Esophagus (tissue), 2 donors: ENCODE data around the gene TMEM253. TPM values are rescaled to one million over a fixed set of nuclear protein-coding genes. Genes with fewer than 3 reads are reported as not detected.

Experiments
- H3K27ac ChIP-seq, 2 donors: one replicate each; pipeline ENCODE4 v1.5.1; 2013; ENCODE audit warnings: low read depth in 2 of 2, mild to moderate bottlenecking in 2 of 2, inconsistent platforms in 1 of 2, low read length in 1 of 2, moderate library complexity in 1 of 2
- H3K27me3 ChIP-seq, 2 donors: one replicate each; pipeline ENCODE4 v1.6.1; 2013; ENCODE audit warnings: low read length in 2 of 2, control low read depth in 1 of 2, mild to moderate bottlenecking in 1 of 2; ENCODE audit not compliant: insufficient read depth in 2 of 2, control insufficient read depth in 1 of 2
- H3K36me3 ChIP-seq, 2 donors: one replicate each; pipeline ENCODE4 v1.6.1; 2013; ENCODE audit warnings: low read length in 1 of 2; ENCODE audit not compliant: control insufficient read depth in 2 of 2, insufficient read depth in 2 of 2
- H3K4me1 ChIP-seq, 2 donors: one replicate each; pipeline ENCODE4 v1.6.1; 2013; ENCODE audit warnings: low read length in 1 of 2; ENCODE audit not compliant: control insufficient read depth in 2 of 2, insufficient read depth in 2 of 2
- H3K4me3 ChIP-seq, 2 donors: one replicate each; pipeline ENCODE4 v1.5.1; 2013; ENCODE audit warnings: low read length in 2 of 2, mild to moderate bottlenecking in 2 of 2, low read depth in 1 of 2, moderate library complexity in 1 of 2
- H3K9me3 ChIP-seq, 2 donors: one replicate each; pipeline ENCODE4 v1.6.1; 2013; ENCODE audit warnings: mild to moderate bottlenecking in 2 of 2, low read depth in 1 of 2, low read length in 1 of 2, moderate library complexity in 1 of 2; ENCODE audit not compliant: control insufficient read depth in 2 of 2, insufficient read depth in 1 of 2
- WGBS, 2 donors: extraction: QIAGEN DNeasy Blood & Tissue Kit; methylation state at CpG; one replicate each; pipeline ENCODE4 v1.1.7; 2013; 5-methylcytosine and 5-hydroxymethylcytosine counted together
- polyA plus RNA-seq, 2 donors: library from polyadenylated mRNA; stranded (reverse); fragments of 200-250 nt; gene quantifications; one replicate each; pipeline ENCODE4 v1.2.3, GENCODE V29; 2013
- donor health status: healthy with polysubstance abuse.
- donor health status: Bipolar disorder and iron deficiency.

The TMEM253 gene
- polyA plus RNA-seq, 2 donors = 1.6 to 1.8 TPM

DNA sequence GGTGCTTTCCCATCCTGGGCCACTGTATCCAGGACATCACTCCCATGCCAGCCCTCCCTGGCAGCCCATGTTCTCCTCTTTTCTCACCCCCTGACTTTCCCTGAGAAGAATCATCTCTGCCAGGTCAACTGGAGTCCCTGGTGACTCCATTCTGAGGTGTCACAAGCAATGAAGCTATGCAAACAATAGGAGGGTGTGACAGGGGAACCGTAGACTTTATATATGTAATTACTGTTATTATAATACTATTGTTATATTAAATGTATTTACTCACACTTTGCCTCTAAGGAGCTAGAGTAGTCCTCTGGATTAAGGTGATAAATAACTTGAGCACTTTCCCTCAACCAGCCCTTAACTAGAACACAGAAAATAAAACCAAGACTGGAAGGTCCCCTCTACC, 11.6 kb upstream of the TMEM253 start:
- WGBS, 2 donors = 38 to 40% methylated on average over 1 of the region's 1 CpG
- Histone ChIP-seq H3K4me3 (no peak overlapping the region), H3K27me3 (no peaks in the 10 kb centered on the region), H3K4me1 (no peaks in the 10 kb centered on the region), H3K36me3 (peaks cover 3 to 28% of the 10 kb centered on the region in 2 donors), H3K27ac (no peak overlapping the region), H3K9me3 (no peaks in the 10 kb centered on the region)

DNA sequence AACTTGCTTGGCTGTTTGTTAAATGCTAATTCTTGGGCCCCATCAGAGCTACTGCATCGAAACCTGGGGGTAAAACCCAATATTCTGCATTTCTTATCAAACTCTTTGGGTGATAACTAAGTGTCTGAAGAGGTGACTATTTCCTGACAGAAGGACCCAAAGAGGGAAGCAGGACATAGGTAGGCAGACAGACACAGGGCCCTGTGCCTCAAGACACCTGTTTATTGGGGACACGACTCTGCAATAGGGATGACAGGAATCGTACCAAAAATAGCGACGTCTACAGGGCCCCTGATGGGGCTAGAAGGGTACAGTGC, 11.0 kb upstream of the TMEM253 start:
- H3K4me3 ChIP-seq = no peak overlapping the region
- 75 to 82% methylated on average over 5 of the region's 5 CpGs for WGBS, 2 donors
- H3K4me1 ChIP-seq = no peaks in the 10 kb centered on the region
- H3K36me3 ChIP-seq = peaks cover 3 to 27% of the 10 kb centered on the region in 2 donors
- no peaks in the 10 kb centered on the region for H3K9me3 ChIP-seq
- no peaks in the 10 kb centered on the region for H3K27me3 ChIP-seq
- H3K27ac ChIP-seq = no peak overlapping the region

DNA sequence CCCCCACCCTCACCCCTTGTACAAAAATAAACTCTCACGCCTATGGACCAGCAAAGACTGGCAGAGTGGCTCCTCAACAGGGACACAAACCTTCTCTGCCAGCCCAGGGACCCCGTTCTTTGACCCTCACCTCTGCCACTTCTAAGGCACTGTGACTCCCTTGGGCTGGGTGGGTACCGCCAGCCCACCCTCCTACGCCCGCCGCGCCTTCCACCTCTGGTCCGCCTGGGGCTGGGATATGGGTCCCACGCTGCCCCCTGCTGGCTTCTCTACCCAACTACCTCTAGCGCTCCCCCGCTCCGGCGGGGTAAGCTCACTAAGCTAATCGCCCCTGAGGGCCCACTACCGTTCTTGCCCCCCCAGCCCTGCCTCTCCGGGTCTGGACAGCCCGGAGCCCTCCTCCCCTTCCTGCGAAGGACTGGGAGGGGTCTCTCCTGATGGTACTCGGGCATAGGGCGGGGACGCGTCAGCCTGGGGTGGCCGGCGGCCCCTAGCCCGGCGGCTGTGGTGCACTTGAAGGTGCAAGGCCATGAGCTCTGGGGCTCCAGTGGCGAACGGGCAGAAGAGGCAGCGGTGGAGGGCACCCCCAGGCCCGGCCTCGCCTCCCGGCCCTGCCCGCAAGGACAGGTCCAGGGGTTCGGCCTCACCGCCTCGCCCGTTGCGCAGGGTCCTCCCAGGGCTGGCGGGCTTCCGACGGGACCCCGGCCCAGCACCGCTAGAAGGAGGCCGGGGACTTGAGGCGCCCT, 10.5 kb upstream of the TMEM253 start:
- Histone ChIP-seq H3K27ac (no peak overlapping the region), H3K36me3 (peaks cover 3 to 27% of the 10 kb centered on the region in 2 donors), H3K9me3 (no peaks in the 10 kb centered on the region), H3K4me3 (no peak overlapping the region), H3K4me1 (no peaks in the 10 kb centered on the region), H3K27me3 (no peaks in the 10 kb centered on the region)
- WGBS, 2 donors = 88 to 90% methylated on average over 41 to 45 of the region's 45 CpGs

DNA sequence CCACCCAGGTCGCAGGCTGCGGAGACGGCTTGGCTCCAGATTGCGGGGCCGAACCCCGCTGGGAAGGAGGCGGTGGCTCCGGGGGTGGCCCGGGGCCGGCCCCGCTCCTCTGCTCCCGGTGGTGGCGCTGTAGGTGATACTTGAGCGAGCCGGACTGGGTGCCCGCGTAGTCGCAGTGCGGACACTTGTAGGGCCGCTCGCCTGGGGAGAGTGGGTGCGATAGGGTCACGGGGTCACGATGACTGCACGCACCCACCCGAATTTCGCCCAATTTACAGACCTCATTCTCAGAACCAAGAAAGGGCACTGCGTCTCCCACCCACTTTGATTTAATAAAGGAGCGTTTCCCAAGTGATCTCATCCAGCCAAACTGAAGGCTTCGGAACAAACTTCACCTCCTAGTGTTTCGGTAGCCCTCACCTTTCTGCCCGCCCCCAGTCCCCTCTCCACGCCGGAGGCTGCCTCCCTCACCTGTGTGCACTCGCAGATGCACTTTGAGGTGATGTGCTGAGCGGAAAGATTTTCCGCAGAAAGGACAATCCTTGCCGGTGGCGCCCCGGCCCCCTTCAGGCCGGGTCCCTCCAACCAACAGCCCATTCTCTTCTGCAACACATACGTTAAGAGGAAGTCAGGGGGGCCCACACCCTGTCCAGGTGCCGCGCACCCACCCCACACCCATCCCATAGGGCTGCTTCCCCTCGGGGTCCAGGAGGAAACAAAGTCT, 9.8 kb upstream of the TMEM253 start:
- Histone ChIP-seq H3K9me3 (no peaks in the 10 kb centered on the region), H3K4me3 (no peak overlapping the region), H3K4me1 (no peaks in the 10 kb centered on the region), H3K27ac (no peak overlapping the region), H3K27me3 (no peaks in the 10 kb centered on the region), H3K36me3 (peaks cover 3 to 27% of the 10 kb centered on the region in 2 donors)
- 92% methylated on average over 45 of the region's 45 CpGs for WGBS, 2 donors

DNA sequence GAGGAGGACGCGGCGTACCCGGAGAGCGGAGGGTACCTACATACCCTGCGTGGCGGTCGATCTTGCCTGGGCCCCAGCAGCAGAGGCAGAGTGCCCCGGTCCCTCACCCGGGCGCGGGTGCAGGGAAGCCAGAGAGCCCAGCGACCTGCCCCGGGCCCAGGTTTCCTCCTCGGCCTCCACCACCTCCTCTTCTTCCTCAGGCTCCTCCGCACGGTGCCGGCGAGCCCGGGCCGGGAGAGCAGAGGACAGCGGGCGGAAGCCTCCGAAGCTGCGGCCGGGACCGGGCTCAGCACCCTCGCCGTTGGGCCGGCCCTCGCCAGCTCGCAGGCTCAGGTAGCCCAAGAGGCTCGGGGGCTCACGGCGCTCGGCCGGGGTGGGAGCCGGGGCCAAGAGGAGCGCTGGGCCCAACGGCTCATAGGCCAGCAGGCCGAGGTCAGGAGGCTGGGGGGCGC, 9.0 kb upstream of the TMEM253 start:
- Histone ChIP-seq H3K27ac (no peak overlapping the region), H3K36me3 (peaks cover 3 to 27% of the 10 kb centered on the region in 2 donors)
- WGBS, 2 donors = 90 to 92% methylated on average over 41 to 42 of the region's 42 CpGs

DNA sequence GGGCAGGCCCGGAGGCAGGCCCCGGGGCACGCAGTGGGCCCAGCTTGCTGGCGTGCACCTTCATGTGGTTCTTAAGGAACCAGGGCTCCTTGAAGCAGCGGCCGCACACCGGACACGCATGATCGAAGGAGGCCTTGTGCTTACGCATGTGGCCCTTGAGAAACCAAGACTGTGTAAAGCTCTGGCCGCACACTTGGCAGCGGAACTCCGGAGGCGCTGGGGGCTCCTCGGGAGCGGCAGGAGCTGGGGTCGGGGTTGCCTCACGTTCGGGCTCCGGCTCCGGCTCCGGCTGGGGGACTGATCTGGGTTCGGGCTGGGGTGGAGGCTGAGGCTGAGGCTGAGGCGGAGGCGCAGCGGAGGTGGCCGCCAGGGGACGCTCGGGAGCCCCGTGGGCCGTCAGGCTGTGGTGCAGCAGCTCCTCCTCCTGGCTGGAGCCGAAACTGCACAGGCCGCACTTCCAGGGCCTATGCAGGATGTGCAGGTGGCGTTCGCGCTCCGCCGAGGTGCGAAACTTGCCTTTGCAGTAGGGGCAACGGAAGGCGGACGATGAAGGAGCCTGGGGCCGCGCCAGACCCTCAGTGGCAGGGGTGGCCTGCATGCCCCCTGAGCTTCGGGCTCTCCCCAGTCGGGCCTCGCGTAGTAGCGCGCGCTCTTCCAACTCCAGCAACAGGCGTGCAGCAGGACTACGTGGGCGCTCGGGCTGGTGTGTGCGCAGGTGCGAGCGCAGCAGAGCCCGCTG, 8.4 kb upstream of the TMEM253 start:
- Histone ChIP-seq H3K4me1 (peaks cover 0 to under 1% of the 10 kb centered on the region in 2 donors), H3K27me3 (no peaks in the 10 kb centered on the region), H3K27ac (no peak overlapping the region), H3K36me3 (peaks cover 3 to 27% of the 10 kb centered on the region in 2 donors), H3K9me3 (no peaks in the 10 kb centered on the region), H3K4me3 (no peak overlapping the region)
- WGBS, 2 donors = 49 to 53% methylated on average over 55 to 59 of the region's 59 CpGs

More for the DNA sequence above, 9.0 kb upstream of the TMEM253 start:
- Histone ChIP-seq H3K9me3 (no peaks in the 10 kb centered on the region), H3K4me3 (no peak overlapping the region), H3K27me3 (no peaks in the 10 kb centered on the region), H3K4me1 (no peaks in the 10 kb centered on the region)

DNA sequence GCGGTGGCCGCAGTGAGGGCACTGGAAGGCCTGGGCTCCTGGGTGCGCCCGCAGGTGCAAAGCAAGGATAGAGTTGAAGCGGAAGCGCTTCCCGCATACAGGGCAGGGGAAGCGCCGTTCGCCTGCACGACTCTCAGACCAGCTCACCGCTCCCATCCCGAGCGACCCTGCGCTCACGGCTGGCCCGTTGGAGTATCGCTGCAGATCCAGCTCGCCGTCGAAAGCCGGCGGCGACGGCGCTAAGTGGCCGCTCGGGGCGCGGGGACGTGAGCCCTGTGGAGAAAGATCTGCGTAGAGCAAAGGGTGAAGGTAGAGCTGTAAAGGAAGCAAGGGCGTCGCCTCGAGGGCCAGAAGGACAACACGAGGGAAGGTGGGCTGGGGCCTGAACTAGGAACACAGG, 7.8 kb upstream of the TMEM253 start:
- Histone ChIP-seq H3K4me3 (no peak overlapping the region), H3K27me3 (no peaks in the 10 kb centered on the region), H3K27ac (no peak overlapping the region), H3K4me1 (peaks cover 0 to 2% of the 10 kb centered on the region in 2 donors), H3K36me3 (peaks cover 3 to 27% of the 10 kb centered on the region in 2 donors), H3K9me3 (no peaks in the 10 kb centered on the region)
- 80 to 88% methylated on average over 36 of the region's 36 CpGs for WGBS, 2 donors

DNA sequence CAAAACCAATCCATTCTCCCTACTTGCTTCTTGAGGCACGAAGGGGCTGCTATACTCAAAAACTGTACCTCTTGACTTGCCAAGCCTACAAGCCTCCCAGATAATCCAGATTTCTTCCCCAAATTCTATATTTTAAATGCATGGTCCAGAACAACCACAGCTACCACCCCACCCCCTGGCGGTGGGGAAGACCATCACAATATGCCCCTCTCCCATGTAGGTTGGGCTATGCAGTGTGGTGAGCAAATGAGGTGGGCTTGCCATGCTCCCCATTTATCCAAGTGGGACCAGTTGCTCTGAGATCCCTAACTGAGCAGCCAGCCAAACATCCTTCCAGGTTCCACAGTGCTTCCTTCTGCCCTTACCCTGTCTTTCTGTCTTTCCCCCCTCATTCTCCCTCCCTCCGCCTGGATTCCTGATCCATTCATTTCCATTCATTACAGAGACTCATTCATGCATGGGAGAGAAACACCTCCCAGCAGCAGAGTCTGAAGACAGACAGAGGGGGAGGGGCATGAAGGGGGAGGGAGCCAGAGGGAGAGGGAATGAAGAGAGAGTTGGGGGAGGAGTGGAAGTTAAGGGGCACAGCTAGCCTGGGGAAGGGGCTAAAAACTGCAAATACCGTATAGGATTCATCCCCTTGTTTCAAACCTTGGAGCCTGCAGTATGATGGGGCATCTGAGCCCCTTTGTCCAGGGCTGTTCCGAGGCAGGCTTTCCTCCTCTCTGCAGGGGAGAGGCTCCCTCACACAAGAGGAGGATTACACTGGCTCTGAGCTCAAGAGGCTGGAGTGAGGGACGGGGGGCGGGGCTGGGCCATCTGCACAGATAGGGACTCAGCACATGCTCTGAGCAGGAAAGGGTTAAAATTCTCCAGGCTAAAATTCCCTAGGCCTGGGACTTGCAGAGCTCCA, 6.8 kb upstream of the TMEM253 start:
- H3K9me3 ChIP-seq = no peaks in the 10 kb centered on the region
- 48 to 54% methylated on average over 7 of the region's 7 CpGs for WGBS, 2 donors
- no peaks in the 10 kb centered on the region for H3K27me3 ChIP-seq
- H3K4me3 ChIP-seq = no peak overlapping the region
- H3K36me3 ChIP-seq = peaks cover under 1 to 27% of the 10 kb centered on the region in 2 donors
- H3K4me1 ChIP-seq = peaks cover 0 to 2% of the 10 kb centered on the region in 2 donors
- no peak overlapping the region for H3K27ac ChIP-seq
